ENCODE data around the gene AFF3. TPM values are rescaled to one million over a fixed set of nuclear protein-coding genes. Genes with fewer than 3 reads are reported as not detected.

The AFF3 gene
- total and polyA plus RNA-seq, 2 of the 4 experiments (the other 2 are of a cell fraction): 12.9 to 14.3 TPM

DNA sequence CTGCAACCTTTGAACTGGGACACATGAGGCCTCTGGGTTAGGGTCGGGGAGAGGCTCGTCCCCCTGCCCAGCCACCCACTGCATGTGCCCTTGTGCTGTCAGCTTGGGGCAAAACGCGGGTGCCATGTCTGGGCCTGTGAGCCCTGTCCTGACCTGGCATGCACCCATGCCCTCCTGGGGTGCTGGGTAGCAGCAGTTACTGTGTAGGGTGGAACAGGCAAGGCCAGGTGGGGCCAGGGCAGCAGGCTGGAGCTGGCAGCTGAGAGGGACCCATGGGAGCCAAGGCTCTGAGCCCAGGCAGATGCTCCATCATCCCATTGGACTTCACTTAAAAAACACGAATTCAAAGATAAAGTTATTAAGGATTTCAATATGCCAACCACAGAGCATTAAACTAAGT is 518.8 kb downstream of the AFF3 start:
- Histone ChIP-seq H3K27me3 (ENCODE audit: control insufficient read depth, insufficient read depth, low read length) (no peaks in the 10 kb centered on the region), H3K9me1 (ENCODE audit: insufficient read depth, low read length) (peaks cover 3% of the 10 kb centered on the region; the same call in 1 of the 2 replicates), H4K8ac (ENCODE audit: low read depth in 2 of 2, low read length in 2 of 2) (no peak overlapping the region), H2BK15ac (ENCODE audit: low read depth, low read length) (no peak overlapping the region), H3K9ac (ENCODE audit: low read depth, low read length) (no peak overlapping the region), H3K9me3 (ENCODE audit: control insufficient read depth, insufficient read depth, low read length) (no peaks in the 10 kb centered on the region), H3K56ac (ENCODE audit: extremely low read depth, insufficient read depth, low read length) (no peak overlapping the region), H3K79me1 (ENCODE audit: low read depth in 1 of 2, low read length in 2 of 2) (no peaks in the 10 kb centered on the region), H3K4me1 (ENCODE audit: control insufficient read depth, insufficient read depth, low read length) (no peaks in the 10 kb centered on the region), H3K14ac (replicated peaks; ENCODE audit: low read depth, low read length) (no peak overlapping the region), H3K4me3 (ENCODE audit: insufficient read depth, low read depth, low read length) (no peak overlapping the region), H3K4ac (ENCODE audit: low read depth, low read length) (no peak overlapping the region), H3K23ac (ENCODE audit: low read depth, low read length) (no peak overlapping the region), H2BK120ac (ENCODE audit: low read depth, low read length) (no peak overlapping the region), H2BK20ac (ENCODE audit: low read depth, low read length) (no peak overlapping the region), H3K27ac (ENCODE audit: insufficient read depth, low read length) (no peak overlapping the region), H2BK5ac (ENCODE audit: low read depth, low read length, poor library complexity, severe bottlenecking) (no peak overlapping the region), H4K20me1 (ENCODE audit: insufficient read depth, low read length) (no peaks in the 10 kb centered on the region), H4K5ac (ENCODE audit: low read depth, low read length) (no peak overlapping the region), H2AK5ac (ENCODE audit: low read depth, low read length) (no peak overlapping the region), H2AFZ (replicated peaks; ENCODE audit: low read length, poor library complexity) (no peak overlapping the region), H4K91ac (ENCODE audit: insufficient read depth, low read depth, low read length) (no peak overlapping the region), H3K36me3 (ENCODE audit: control insufficient read depth, insufficient read depth, low read length) (peaks cover 5% of the 10 kb centered on the region; the same call in 1 of the 2 replicates), H3K18ac (ENCODE audit: low read depth, low read length) (no peak overlapping the region), H2AK9ac (replicated peaks; ENCODE audit: low read depth, low read length, poor library complexity) (no peak overlapping the region), H3K4me2 (ENCODE audit: low read depth, low read length) (no peak overlapping the region)
- CTCF ChIA-PET: no interaction called here
- intact Hi-C loops (cut with micrococcal nuclease) (no loop called here), in situ Hi-C loops (cut with MboI; ENCODE audit: low sequenced_read_pairs) (no loop called here), dilution Hi-C loops (cut with HindIII; ENCODE audit: low sequenced_read_pairs, unreplicated experiment) (no loop called here)
- no peak for ATAC-seq (ENCODE audit: low read depth)
- no peak for DNase-seq
- BruUV-seq (replicated peaks): no TSS peak
- no CpG with 5 or more reads among the region's 5 CpGs for WGBS, 2 experiments (ENCODE audit: extremely low coverage in 2 of 2, insufficient read length in 1 of 2)
- POLR2A ChIA-PET (ENCODE audit: unreplicated experiment): no interaction called here
- TF ChIP-seq MAFK (IDR thresholded peaks at IDR 0.05; ENCODE audit: low read depth, low read length): no peak
- TF ChIP-seq, protein P1, sequence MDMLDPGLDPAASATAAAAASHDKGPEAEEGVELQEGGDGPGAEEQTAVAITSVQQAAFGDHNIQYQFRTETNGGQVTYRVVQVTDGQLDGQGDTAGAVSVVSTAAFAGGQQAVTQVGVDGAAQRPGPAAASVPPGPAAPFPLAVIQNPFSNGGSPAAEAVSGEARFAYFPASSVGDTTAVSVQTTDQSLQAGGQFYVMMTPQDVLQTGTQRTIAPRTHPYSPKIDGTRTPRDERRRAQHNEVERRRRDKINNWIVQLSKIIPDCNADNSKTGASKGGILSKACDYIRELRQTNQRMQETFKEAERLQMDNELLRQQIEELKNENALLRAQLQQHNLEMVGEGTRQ (IDR thresholded peaks at IDR 0.05; ENCODE audit: low read depth, low read length): no peak
- TF ChIP-seq CEBPB (IDR thresholded peaks at IDR 0.05; ENCODE audit: low read depth, low read length): no peak
- no peak for TF ChIP-seq FOS (IDR thresholded peaks at IDR 0.05; ENCODE audit: low read depth, low read length)
- no peak for TF ChIP-seq RCOR1 (IDR thresholded peaks at IDR 0.05; ENCODE audit: insufficient replicate concordance, low read length)
- TF ChIP-seq MXI1 (IDR thresholded peaks at IDR 0.05; ENCODE audit: borderline replicate concordance, low read depth, low read length): no peak
- no peak for TF ChIP-seq NFE2L2 (IDR thresholded peaks at IDR 0.05; ENCODE audit: low read depth, low read length)
- TF ChIP-seq RAD21 (IDR thresholded peaks at IDR 0.05; ENCODE audit: low read length): no peak
- TF ChIP-seq, protein P2, sequence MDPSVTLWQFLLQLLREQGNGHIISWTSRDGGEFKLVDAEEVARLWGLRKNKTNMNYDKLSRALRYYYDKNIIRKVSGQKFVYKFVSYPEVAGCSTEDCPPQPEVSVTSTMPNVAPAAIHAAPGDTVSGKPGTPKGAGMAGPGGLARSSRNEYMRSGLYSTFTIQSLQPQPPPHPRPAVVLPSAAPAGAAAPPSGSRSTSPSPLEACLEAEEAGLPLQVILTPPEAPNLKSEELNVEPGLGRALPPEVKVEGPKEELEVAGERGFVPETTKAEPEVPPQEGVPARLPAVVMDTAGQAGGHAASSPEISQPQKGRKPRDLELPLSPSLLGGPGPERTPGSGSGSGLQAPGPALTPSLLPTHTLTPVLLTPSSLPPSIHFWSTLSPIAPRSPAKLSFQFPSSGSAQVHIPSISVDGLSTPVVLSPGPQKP (IDR thresholded peaks at IDR 0.05; ENCODE audit: borderline replicate concordance, low read depth, low read length): no peak
- no peak for TF ChIP-seq BHLHE40 (IDR thresholded peaks at IDR 0.05; ENCODE audit: low read depth, low read length)
- no peak for TF ChIP-seq CHD1 (IDR thresholded peaks at IDR 0.05; ENCODE audit: low read depth, low read length)
- TF ChIP-seq POLR2A (IDR thresholded peaks at IDR 0.05; ENCODE audit: low read depth, low read length): no peak

All from IMR-90 (cell line).